HepG2 (cell line): ENCODE measurements around the gene RIN3. TPM values are rescaled to one million over a fixed set of nuclear protein-coding genes. Genes with fewer than 3 reads are reported as not detected.

Experiments used
- FOXA1 ChIP-seq, 2 experiments: fragments of 450-650 bp in 1 of 2; sonication (generic) in 1 of 2; formaldehyde crosslinking in 1 of 2; IDR thresholded peaks; 2 replicates each; pipeline versions ENCODE4 v1.4.0 to v1.6.1; 2016 to 2020; ENCODE audit warnings: missing genetic modification reagents in 1 of 2
- GATA4 ChIP-seq: sonication (generic); IDR thresholded peaks from 2 replicates; pipeline ENCODE4 v1.6.1; 2016; ENCODE audit warnings: antibody characterized with exemption, low read depth, borderline replicate concordance
- KAT8 ChIP-seq: IDR thresholded peaks from 2 replicates; pipeline ENCODE4 v1.6.1; 2016; ENCODE audit warnings: missing genetic modification reagents, missing compliant biosample characterization
- NFKBIZ ChIP-seq: IDR thresholded peaks from 2 replicates; pipeline ENCODE4 v1.6.1; 2018; ENCODE audit warnings: missing genetic modification reagents, missing compliant biosample characterization
- PITX1 ChIP-seq: sonication (generic); formaldehyde crosslinking; IDR thresholded peaks from 2 replicates; pipeline ENCODE4 v1.5.1; 2020; ENCODE audit warnings: mild to moderate bottlenecking, missing genetic modification reagents
- STAT5B ChIP-seq: sonication (generic); formaldehyde crosslinking; IDR thresholded peaks from 2 replicates; pipeline ENCODE4 v1.4.0; 2020; ENCODE audit warnings: missing genetic modification reagents
- ZGPAT ChIP-seq: IDR thresholded peaks from 2 replicates; pipeline ENCODE4 v1.6.1; 2016; ENCODE audit warnings: mild to moderate bottlenecking
- ZNF318 ChIP-seq: sonication (generic); formaldehyde crosslinking; IDR thresholded peaks from 2 replicates; pipeline ENCODE4 v1.4.0; 2020; ENCODE audit warnings: mild to moderate bottlenecking, missing genetic modification reagents
- ZNF329 ChIP-seq: sonication (generic); formaldehyde crosslinking; IDR thresholded peaks from 2 replicates; pipeline ENCODE4 v1.9.0; 2021; ENCODE audit warnings: low read depth, mild to moderate bottlenecking, missing genetic modification reagents
- ZNF660 ChIP-seq: sonication (generic); formaldehyde crosslinking; IDR thresholded peaks from 2 replicates; pipeline ENCODE4 v1.5.1; 2020; ENCODE audit warnings: mild to moderate bottlenecking, low read depth, missing genetic modification reagents, borderline replicate concordance
- ZNF672 ChIP-seq: sonication (generic); formaldehyde crosslinking; IDR thresholded peaks from 2 replicates; pipeline ENCODE4 v1.8.1; 2022; ENCODE audit warnings: missing genetic modification reagents
- ZNF792 ChIP-seq: IDR thresholded peaks from 2 replicates; pipeline ENCODE4 v1.6.1; 2016
- polyA plus RNA-seq, 8 experiments: library from polyadenylated mRNA; depleted of rRNA in 3 of 8; stranded (reverse) in 7 of 8; unstranded in 1 of 8; fragments of >200 nt; fragmentation: Illumina TruSeq in 4 of 8; extraction: Trizol in 4 of 8; gene quantifications; 2 replicates each; pipeline versions ENCODE4 v1.2.1 to v1.2.3, GENCODE V29; 2011 to 2016; ENCODE audit warnings: low read depth in 4 of 8, missing spikeins in 1 of 8, mixed read lengths in 1 of 8; ENCODE audit not compliant: insufficient read depth in 1 of 8
- total RNA-seq, 5 experiments: library from RNA; depleted of rRNA; stranded (reverse); fragments of >200 nt; fragmentation: Illumina TruSeq; extraction: Trizol; gene quantifications; 2 replicates each; pipeline ENCODE4 v1.2.3, GENCODE V29; 2016; ENCODE audit warnings: low read depth in 1 of 5
- TF ChIP-seq, protein P1 (sequence below): sonication (generic); formaldehyde crosslinking; IDR thresholded peaks from 2 replicates; pipeline ENCODE4 v1.4.0; 2020; ENCODE audit warnings: mild to moderate bottlenecking, missing genetic modification reagents, borderline replicate concordance
- TF ChIP-seq, protein P2 (sequence below): sonication (generic); formaldehyde crosslinking; IDR thresholded peaks from 2 replicates; pipeline ENCODE4 v1.4.0; 2020; ENCODE audit warnings: missing genetic modification reagents

Gene RIN3
- total and polyA plus RNA-seq, 2 of the 13 experiments (the other 11 are each of a cell fraction or from before 2014, with no cell fraction given), result 2.3 to 3.6 TPM

DNA sequence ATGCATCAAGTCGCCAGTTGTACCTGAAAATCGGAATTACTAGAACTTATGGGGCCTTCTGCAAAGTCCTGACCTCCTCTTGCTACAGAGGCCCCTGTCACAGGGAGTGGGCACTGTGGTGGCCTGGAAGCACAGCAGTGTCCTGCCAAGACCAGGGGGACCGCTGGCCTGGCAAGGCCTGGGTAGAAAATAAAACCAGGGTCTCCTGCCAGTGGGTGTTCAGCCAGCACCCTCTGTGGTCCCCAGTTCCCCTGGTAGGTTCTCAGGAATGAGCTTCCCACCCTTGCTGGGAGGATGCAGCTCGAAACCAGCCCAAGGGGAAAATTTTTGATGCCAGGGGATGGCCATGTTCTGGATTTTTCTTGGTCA is 43.9 kb downstream of the RIN3 start (continued):
- TF ChIP-seq ZGPAT (CRISPR knock-in tag) (0 out of 2 replicates have a peak, but pooled peaks have one; percentile 10), FOXA1 (IDR thresholded peaks at IDR 0.05) (no peak), FOXA1 (CRISPR knock-in tag; IDR thresholded peaks at IDR 0.05) (no peak), ZNF329 (no peak), PITX1 (CRISPR knock-in tag) (0 out of 2 replicates have a peak, but pooled peaks have one; percentile 7), KAT8 (CRISPR knock-in tag) (0 out of 2 replicates have a peak, but pooled peaks have one; percentile 7), STAT5B (CRISPR knock-in tag) (no peak), GATA4 (no peak), ZNF660 (CRISPR knock-in tag) (no peak), ZNF318 (no peak), ZNF672 (CRISPR knock-in tag) (no peak), NFKBIZ (CRISPR knock-in tag) (0 out of 2 replicates have a peak, but pooled peaks have one; percentile 1), ZNF792 (CRISPR knock-in tag) (no peak)
- TF ChIP-seq, protein P1, sequence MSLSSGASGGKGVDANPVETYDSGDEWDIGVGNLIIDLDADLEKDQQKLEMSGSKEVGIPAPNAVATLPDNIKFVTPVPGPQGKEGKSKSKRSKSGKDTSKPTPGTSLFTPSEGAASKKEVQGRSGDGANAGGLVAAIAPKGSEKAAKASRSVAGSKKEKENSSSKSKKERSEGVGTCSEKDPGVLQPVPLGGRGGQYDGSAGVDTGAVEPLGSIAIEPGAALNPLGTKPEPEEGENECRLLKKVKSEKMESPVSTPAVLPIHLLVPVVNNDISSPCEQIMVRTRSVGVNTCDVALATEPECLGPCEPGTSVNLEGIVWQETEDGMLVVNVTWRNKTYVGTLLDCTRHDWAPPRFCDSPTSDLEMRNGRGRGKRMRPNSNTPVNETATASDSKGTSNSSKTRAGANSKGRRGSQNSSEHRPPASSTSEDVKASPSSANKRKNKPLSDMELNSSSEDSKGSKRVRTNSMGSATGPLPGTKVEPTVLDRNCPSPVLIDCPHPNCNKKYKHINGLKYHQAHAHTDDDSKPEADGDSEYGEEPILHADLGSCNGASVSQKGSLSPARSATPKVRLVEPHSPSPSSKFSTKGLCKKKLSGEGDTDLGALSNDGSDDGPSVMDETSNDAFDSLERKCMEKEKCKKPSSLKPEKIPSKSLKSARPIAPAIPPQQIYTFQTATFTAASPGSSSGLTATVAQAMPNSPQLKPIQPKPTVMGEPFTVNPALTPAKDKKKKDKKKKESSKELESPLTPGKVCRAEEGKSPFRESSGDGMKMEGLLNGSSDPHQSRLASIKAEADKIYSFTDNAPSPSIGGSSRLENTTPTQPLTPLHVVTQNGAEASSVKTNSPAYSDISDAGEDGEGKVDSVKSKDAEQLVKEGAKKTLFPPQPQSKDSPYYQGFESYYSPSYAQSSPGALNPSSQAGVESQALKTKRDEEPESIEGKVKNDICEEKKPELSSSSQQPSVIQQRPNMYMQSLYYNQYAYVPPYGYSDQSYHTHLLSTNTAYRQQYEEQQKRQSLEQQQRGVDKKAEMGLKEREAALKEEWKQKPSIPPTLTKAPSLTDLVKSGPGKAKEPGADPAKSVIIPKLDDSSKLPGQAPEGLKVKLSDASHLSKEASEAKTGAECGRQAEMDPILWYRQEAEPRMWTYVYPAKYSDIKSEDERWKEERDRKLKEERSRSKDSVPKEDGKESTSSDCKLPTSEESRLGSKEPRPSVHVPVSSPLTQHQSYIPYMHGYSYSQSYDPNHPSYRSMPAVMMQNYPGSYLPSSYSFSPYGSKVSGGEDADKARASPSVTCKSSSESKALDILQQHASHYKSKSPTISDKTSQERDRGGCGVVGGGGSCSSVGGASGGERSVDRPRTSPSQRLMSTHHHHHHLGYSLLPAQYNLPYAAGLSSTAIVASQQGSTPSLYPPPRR, result peak; percentile 36; the same call in 1 of the 2 replicates
- TF ChIP-seq, protein P2, sequence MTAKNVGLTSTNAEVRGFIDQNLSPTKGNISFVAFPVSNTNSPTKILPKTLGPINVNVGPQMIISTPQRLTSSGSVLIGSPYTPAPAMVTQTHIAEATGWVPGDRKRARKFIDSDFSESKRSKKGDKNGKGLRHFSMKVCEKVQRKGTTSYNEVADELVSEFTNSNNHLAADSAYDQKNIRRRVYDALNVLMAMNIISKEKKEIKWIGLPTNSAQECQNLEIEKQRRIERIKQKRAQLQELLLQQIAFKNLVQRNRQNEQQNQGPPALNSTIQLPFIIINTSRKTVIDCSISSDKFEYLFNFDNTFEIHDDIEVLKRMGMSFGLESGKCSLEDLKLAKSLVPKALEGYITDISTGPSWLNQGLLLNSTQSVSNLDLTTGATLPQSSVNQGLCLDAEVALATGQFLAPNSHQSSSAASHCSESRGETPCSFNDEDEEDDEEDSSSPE, result no peak
